ENCODE measurements around the gene DNM3.
"Not testable (repeated sequence)": the region's sequence is repeated elsewhere in the genome, so short reads cannot be mapped to it uniquely, and the experiment has no call there.

The DNM3 gene

GRCh38 chr1:172345077-172345476 is 503.8 kb downstream of the DNM3 start:
- no peak for DNase-seq

- no peak for DNase-seq
Observed at GRCh38 chr1:172347416-172347815, 506.1 kb downstream of the DNM3 start.

- DNase-seq: no peak
Observed at GRCh38 chr1:172350856-172351255, 509.6 kb downstream of the DNM3 start.

DNA sequence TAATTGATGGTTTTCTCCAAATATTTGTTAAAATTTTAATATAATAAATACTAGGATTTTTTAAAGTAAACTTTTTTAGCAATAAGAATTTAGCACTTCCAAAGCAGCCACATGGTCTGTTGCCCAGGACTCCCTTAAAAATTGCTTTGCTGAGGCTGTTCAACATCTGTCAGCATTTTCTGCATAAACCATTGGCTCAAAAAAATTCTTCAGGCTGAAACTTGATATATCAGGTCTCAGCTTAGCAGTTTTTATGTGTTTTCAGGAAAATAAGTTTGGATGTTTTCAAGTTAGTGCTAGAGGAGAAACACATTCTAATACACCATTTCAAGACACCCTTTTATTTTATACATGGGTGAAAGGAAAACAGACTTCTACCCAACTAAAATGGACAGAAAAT is 510.0 kb downstream of the DNM3 start:
- DNase-seq: no peak

DNA sequence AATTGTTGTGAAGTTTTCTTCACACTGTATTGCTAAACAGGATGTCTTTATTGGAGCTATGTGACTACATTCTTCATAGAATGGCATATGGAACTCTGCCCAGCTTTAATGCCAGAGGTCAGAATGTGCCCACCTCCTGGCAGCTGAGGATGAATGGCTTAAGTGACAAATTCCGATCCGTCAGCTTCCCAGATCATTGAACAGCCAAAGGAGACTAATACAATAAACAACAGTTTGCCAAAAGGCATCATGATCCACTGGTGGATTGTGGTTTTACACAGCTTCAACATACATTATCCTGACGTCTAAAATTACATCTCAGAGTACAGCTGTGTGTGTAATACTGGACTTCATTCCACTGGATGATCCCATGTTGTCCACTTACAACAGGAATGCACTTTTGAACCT is 510.5 kb downstream of the DNM3 start:
- DNase-seq: no peak

DNA sequence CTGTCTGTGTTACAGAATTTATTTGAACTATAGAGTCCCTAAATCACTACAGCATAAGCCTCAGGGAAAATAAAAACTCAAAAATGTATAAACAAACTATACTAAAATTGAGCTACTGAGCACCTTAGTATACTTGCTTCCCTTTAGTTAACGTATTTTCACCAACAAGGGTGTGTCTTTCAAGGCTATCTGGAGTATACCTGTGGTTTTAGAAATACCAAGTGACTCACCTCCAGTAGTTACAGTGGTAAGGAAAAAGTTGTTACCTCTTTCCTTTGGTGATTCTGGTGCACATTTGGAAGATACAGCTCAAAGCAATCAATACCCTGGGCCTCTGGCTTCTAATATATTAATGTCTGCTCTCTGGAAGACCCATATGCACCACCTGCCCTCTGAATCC is 511.1 kb downstream of the DNM3 start:
- no peak for DNase-seq

GRCh38 chr1:172354291-172355274 is 513.3 kb downstream of the DNM3 start:
- no peak for DNase-seq

DNA sequence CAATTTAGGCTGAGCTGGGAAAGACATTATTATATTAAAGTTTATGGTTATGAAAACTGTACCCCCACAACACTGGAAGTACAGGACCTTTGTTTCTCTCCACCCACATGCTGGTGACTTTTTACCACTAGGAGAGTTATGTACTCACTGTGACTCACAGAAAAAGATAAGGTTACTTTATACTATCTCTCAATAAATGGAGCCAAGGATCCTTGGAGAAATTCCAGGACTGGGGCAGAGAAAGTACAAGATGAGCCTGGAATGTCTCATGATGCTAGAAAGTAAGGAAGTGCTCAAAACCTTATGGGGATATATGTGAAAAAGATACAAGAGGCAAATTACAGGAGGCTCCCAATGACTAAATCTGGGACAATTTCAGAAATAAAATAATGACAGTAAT is 515.3 kb downstream of the DNM3 start:
- no peak for DNase-seq

- DNase-seq: no peak
Observed at GRCh38 chr1:172357753-172358385, 516.6 kb downstream of the DNM3 start.

DNA sequence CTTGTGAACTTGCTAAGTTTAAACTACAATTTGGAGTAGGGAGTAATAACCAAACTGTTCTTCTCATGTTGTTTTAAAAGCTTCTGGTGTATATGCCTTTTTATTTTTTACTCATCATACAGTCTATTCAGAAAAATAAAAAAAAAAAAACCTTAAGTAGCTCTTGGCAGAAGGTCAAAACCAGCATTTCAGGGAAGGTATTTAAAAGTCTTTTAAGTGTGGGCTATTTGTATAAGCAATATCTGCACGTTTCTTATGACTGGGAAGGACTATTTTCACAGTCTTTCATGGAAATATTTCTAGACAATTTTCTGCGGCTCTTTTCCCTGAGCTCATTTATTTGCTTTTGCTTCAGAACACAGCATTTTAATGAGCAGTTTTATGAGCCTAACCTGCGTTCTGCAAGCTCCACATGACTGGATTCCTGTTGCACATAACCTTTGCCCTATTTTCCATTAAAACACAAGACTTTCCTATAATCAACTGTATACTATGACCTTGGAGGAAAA is 518.2 kb downstream of the DNM3 start:
- DNase-seq: no peak

GRCh38 chr1:172360511-172360910 is 519.2 kb downstream of the DNM3 start:
- DNase-seq: no peak

DNA sequence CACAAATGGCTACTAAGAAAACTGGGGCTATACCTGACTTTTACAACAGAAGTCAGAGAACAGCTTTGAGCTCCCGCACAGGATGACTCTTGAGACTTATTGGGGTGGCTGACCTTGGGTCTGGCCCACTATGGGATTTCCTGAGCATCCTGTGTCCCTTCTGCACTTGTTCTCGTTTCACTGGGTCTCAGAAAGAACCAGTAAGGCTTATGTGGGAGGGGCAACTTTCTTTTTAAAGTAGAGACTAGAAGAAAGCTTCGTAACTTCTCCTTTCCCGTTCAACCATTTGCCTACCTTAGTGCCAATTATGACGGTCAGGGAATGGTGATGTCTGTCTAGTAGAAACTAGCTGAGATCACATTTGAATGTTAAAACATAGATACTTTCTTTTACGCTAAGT is 519.7 kb downstream of the DNM3 start:
- DNase-seq: no peak

- DNase-seq: no peak
Observed at GRCh38 chr1:172363852-172364251, 522.6 kb downstream of the DNM3 start.

DNA sequence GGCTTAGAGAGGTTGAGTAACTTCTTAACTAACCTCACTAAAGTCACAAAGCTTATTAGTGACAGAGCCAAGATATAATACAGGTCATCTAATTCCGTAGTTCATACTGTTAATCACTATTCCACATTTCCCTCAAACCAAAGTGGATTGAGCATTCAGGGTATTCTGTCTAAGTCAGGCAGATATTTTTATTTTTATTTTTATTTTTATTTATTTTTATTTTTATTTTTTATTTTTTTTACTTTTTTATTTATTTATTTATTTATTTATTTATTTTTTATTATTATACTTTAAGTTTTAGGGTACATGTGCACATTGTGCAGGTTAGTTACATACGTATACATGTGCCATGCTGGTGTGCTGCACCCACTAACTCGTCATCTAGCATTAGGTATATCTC is 530.3 kb downstream of the DNM3 start:
- not testable (repeated sequence) for DNase-seq

DNA sequence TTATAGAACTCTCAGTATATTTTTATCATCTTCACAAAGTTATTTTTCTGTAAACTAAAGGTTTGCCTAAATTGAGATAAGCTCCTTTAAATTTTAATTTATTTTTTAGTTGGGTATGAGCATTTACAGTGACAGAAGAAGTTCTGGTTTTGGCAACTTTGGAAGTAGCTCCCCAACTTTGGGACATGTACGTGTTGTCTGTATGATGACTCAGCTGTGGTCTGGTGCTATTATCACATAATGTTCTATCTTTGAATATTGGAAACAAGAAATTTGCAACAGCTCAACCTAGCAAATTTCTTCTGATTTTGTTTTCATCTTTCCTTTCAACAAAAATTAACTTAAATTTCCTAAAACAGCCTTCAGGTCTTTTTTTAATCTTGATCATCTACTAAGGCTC is 532.6 kb downstream of the DNM3 start:
- no peak for DNase-seq

DNA sequence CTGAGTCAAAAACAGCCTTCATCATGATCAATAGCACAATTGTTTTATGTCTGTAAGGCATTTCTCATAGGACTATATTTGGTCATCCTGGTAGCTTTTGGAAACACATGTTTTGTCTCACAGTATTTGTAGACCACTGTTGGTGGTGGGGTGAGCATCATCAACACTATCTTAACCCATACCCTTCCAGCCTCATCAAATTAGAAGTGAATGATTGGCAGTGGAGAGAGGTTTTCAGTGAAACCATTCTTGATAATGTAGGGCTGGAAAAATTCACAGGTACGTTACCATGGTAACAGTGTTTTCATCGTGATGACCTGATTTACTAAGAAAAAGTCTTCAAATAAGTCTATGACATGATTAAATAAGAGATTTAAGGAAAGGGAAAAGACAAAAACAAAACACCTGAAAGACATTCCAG is 533.9 kb downstream of the DNM3 start:
- no peak for DNase-seq

DNA sequence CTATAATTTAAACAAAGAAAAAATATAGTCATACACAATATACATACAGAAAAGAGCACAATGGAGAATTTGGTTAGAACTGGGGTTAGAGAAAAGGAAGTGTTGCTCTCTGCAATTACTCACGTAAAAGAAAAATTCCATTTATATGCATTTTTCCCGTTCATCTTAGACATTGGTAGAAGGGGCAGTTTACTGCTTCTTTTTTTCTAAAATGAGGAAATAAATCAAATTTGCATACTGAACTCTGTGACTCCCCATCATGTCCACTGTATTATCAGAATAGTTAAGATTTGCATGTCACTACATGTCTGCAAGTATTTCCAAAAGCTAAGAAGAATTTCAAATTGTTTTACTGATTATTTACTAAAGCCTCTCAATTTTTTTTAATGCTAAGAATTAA is 535.1 kb downstream of the DNM3 start:
- no peak for DNase-seq

GRCh38 chr1:172377565-172377964 is 536.3 kb downstream of the DNM3 start:
- no peak for DNase-seq

DNA sequence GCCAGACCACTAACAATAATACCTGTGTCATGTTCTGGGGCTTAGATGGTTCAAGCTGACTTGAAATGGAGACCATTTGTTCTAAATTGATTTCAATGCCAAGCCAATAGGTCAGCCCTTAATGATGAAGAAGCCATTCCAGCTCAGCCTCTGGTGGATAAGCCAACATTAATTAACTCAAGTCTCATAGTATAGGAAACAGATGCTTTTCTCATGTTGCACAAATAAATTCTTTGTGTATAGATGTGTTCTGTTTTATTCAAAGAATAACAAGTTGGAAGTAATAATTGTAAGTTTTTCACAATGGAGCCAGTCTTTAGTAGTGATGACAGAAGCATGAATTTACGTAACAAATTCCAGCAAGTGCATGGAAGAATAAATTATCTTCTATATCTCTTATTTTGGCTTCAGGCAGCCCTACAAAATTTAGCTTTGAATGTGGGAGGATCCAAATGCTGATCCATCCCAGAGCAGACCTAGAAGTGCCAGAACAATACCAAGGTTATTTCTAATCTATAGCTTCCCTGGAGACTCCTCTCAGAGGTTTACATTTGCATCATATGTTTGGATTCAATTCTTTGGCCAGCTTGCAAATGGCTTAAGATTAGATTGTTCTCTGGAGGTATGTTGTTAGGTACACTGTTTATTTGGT is 536.9 kb downstream of the DNM3 start:
- no peak for DNase-seq

GRCh38 chr1:172380441-172381244 is 539.3 kb downstream of the DNM3 start:
- DNase-seq: no peak

DNA sequence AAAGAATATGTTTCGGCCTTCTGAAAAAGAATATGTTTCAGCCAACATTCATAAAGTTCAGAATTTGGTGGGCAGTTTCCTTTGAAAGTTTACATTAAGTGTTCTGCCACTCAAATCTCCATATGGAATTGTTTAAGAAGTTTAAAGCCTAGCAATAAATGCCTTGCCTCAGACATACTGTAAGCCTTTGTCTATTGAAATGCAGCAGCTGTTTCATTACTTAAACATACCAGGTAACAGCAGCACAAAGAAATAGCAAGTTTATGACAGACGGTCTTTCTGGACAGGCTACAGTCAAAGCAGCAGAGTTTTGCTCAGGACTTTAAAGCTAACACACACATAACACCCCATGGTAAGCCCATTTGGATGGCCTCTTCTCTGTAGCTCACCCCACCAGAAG is 540.6 kb downstream of the DNM3 start:
- DNase-seq: no peak

DNA sequence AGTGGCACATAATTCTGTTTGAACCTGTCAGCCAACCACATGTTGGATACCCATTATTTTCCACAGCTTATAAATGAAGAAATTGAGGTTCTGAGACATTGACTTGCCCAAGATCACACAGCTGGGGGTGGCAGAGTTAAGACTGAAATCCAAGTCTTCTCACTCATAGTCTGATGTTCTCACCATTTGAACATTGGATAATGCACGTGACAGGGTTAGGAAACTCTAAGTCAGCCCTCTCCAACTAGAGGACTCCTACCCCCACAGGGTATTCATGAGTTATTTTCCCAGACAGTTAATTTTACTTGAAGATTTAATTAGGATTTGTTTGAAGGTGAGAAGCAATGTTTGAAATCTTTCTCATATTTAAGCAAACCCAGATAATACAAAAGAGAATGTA is 541.1 kb downstream of the DNM3 start:
- no peak for DNase-seq

DNA sequence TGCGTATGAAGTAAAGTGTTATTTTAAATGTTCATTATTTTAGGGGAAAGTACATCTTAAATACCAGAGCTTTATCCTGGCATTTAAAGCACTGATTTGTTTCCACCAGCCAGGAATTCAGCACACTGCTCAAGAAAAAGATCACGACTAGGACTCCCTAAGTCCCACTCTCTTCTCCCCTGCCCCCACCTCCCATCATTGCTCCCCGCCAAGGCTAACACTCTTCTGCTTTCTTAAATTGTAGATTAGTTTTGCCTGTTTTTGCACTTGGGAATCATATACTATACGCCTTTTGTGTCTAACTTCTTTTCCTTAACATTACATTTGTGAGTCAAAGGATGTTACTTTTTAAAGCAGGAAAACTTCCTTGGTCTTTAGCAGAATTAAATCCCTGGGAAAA is 541.7 kb downstream of the DNM3 start:
- no peak for DNase-seq

All from stimulated activated CD4-positive, alpha-beta T cell treated with anti-CD3 and anti-CD28 coated beads, Interleukin-4, amount 100 ng/mL, for 1 hour (primary cell).